HepG2 (cell line): Measurements from ENCODE around the gene UBXN1. TPM values are rescaled to one million over a fixed set of nuclear protein-coding genes. Genes with fewer than 3 reads are reported as not detected.

ENCODE experiments used
- ARID4A ChIP-seq: sonication (generic); formaldehyde crosslinking; IDR thresholded peaks from 2 replicates; pipeline ENCODE4 v1.5.0; 2020; ENCODE audit warnings: mild to moderate bottlenecking, missing genetic modification reagents, borderline replicate concordance
- ELF1 ChIP-seq: sonication (generic); formaldehyde crosslinking; IDR thresholded peaks from 2 replicates; pipeline ENCODE4 v1.4.0; 2020; ENCODE audit warnings: missing genetic modification reagents
- GTF2F1 ChIP-seq: fragments of 150-350 bp; IDR thresholded peaks from 2 replicates; pipeline ENCODE4 v1.6.1; 2014; ENCODE audit warnings: low read length
- HOXD1 ChIP-seq: sonication (generic); formaldehyde crosslinking; IDR thresholded peaks from 2 replicates; pipeline ENCODE4 v1.5.0; 2020; ENCODE audit warnings: missing genetic modification reagents
- KLF16 ChIP-seq, 2 experiments: sonication (generic) in 1 of 2; formaldehyde crosslinking in 1 of 2; IDR thresholded peaks; 2 replicates each; pipeline versions ENCODE4 v1.6.1 to v1.8.0; 2016 to 2023; ENCODE audit warnings: missing genetic modification reagents in 2 of 2, missing compliant biosample characterization in 1 of 2
- LBX2 ChIP-seq: sonication (generic); formaldehyde crosslinking; IDR thresholded peaks from 2 replicates; pipeline ENCODE4 v1.5.0; 2020; ENCODE audit warnings: missing genetic modification reagents, mild to moderate bottlenecking, borderline replicate concordance
- MEIS2 ChIP-seq: sonication (generic); formaldehyde crosslinking; IDR thresholded peaks from 2 replicates; pipeline ENCODE4 v1.9.0; 2021; ENCODE audit warnings: mild to moderate bottlenecking, missing genetic modification reagents
- PRDM15 ChIP-seq: sonication (generic); formaldehyde crosslinking; IDR thresholded peaks from 2 replicates; pipeline ENCODE4 v1.4.0; 2020; ENCODE audit warnings: missing genetic modification reagents
- RFXANK ChIP-seq: IDR thresholded peaks from 2 replicates; pipeline ENCODE4 v1.6.1; 2016
- SALL1 ChIP-seq: sonication (generic); formaldehyde crosslinking; IDR thresholded peaks from 2 replicates; pipeline ENCODE4 v1.8.0; 2022; ENCODE audit warnings: mild to moderate bottlenecking, missing genetic modification reagents
- ZBTB21 ChIP-seq: sonication (generic); formaldehyde crosslinking; IDR thresholded peaks from 2 replicates; pipeline ENCODE4 v1.4.0; 2020; ENCODE audit warnings: missing genetic modification reagents
- ZKSCAN8 ChIP-seq: IDR thresholded peaks from 2 replicates; pipeline ENCODE4 v1.6.1; 2016; ENCODE audit warnings: borderline replicate concordance, missing genetic modification reagents, missing compliant biosample characterization
- ZNF674 ChIP-seq: sonication (generic); formaldehyde crosslinking; IDR thresholded peaks from 2 replicates; pipeline ENCODE4 v1.5.0; 2020; ENCODE audit warnings: low read depth, mild to moderate bottlenecking, missing genetic modification reagents
- ZNF790 ChIP-seq: sonication (generic); formaldehyde crosslinking; IDR thresholded peaks from 2 replicates; pipeline ENCODE4 v1.8.0; 2022; ENCODE audit warnings: missing genetic modification reagents, mild to moderate bottlenecking, borderline replicate concordance
- ZSCAN29 ChIP-seq: sonication (generic); formaldehyde crosslinking; conservative IDR thresholded peaks from 2 replicates; pipeline ENCODE4 v1.4.0; 2020; ENCODE audit warnings: mild to moderate bottlenecking, missing genetic modification reagents
- polyA plus RNA-seq, 8 experiments: library from polyadenylated mRNA; depleted of rRNA in 3 of 8; stranded (reverse) in 7 of 8; unstranded in 1 of 8; fragments of >200 nt; fragmentation: Illumina TruSeq in 4 of 8; extraction: Trizol in 4 of 8; gene quantifications; 2 replicates each; pipeline versions ENCODE4 v1.2.1 to v1.2.3, GENCODE V29; 2011 to 2016; ENCODE audit warnings: low read depth in 4 of 8, missing spikeins in 1 of 8, mixed read lengths in 1 of 8; ENCODE audit not compliant: insufficient read depth in 1 of 8
- total RNA-seq, 5 experiments: library from RNA; depleted of rRNA; stranded (reverse); fragments of >200 nt; fragmentation: Illumina TruSeq; extraction: Trizol; gene quantifications; 2 replicates each; pipeline ENCODE4 v1.2.3, GENCODE V29; 2016; ENCODE audit warnings: low read depth in 1 of 5
- TF ChIP-seq, protein P1 (sequence below), 2 experiments: sonication (generic) in 1 of 2; formaldehyde crosslinking in 1 of 2; IDR thresholded peaks; 2 replicates each; pipeline versions ENCODE4 v1.4.0 to v1.6.1; 2016 to 2020; ENCODE audit warnings: borderline replicate concordance in 1 of 2, low read depth in 1 of 2, mild to moderate bottlenecking in 1 of 2, missing genetic modification reagents in 1 of 2

UBXN1 gene
- total and polyA plus RNA-seq, 2 of the 13 experiments (the other 11 are each of a cell fraction or from before 2014, with no cell fraction given): 47.5 to 52.4 TPM

DNA sequence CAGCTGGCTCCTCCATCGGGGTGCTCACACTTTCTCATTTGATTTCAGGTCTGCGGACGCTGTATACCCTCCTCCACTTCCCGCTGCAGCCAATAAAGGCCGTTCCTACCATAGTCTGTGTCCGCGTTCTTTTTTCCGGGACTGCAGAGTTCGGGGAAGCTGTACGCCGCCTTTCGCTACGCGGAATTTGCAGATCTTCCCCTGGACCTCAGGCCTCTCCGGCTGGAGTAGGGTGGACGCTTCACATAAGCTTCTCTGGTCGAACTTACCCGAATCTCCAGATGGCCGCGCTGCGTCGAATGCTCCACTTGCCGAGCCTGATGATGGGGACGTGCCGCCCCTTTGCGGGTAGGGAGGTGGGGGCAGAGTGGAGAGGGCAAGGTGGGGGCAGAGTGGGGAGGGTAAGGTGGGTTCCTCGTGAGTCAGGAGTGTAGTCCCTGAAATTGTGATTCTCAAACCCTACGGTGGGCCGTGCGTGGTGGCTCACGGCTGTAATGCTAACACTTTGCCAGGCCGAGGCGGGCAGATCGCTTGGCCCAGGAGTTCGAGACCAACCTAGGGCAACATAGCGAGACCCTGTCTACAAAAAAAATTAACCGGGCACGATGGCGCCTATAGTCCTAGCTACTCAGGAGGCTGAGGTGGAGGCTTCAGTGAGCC is 13.1 kb downstream of the UBXN1 start (continued):
- TF ChIP-seq, protein P1, sequence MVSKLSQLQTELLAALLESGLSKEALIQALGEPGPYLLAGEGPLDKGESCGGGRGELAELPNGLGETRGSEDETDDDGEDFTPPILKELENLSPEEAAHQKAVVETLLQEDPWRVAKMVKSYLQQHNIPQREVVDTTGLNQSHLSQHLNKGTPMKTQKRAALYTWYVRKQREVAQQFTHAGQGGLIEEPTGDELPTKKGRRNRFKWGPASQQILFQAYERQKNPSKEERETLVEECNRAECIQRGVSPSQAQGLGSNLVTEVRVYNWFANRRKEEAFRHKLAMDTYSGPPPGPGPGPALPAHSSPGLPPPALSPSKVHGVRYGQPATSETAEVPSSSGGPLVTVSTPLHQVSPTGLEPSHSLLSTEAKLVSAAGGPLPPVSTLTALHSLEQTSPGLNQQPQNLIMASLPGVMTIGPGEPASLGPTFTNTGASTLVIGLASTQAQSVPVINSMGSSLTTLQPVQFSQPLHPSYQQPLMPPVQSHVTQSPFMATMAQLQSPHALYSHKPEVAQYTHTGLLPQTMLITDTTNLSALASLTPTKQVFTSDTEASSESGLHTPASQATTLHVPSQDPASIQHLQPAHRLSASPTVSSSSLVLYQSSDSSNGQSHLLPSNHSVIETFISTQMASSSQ (IDR thresholded peaks at IDR 0.05; ENCODE audit: low read depth): no peak
- TF ChIP-seq, protein P1 (CRISPR knock-in tag; IDR thresholded peaks at IDR 0.05; ENCODE audit: borderline replicate concordance): no peak
- TF ChIP-seq ZNF674 (no peak), ZKSCAN8 (CRISPR knock-in tag) (no peak), ELF1 (CRISPR knock-in tag) (no peak), ARID4A (CRISPR knock-in tag) (no peak; the same call in 1 of the 2 replicates), PRDM15 (no peak), LBX2 (no peak), RFXANK (CRISPR knock-in tag) (no peak), ZBTB21 (CRISPR knock-in tag) (no peak), ZNF790 (CRISPR knock-in tag) (0 out of 2 replicates have a peak, but pooled peaks have one; percentile 49), KLF16 (CRISPR knock-in tag; IDR thresholded peaks at IDR 0.05) (no peak), ZSCAN29 (CRISPR knock-in tag) (0 out of 2 replicates have a peak, but pooled peaks have one; percentile 28), MEIS2 (CRISPR knock-in tag) (no peak), GTF2F1 (no peak), HOXD1 (CRISPR knock-in tag) (no peak), SALL1 (CRISPR knock-in tag) (no peak)
